Measurements from ENCODE around the gene KYNU. TPM values are rescaled to one million over a fixed set of nuclear protein-coding genes. Genes with fewer than 3 reads are reported as not detected.
A peak's percentile ranks its signal among the peaks of the same experiment; 100 is the strongest.

The KYNU gene
- total and polyA plus RNA-seq, 10 of the 15 experiments (the other 5 are each of a cell fraction or from before 2014, with no cell fraction given) = 31.3 to 101 (median 38.3) TPM

DNA sequence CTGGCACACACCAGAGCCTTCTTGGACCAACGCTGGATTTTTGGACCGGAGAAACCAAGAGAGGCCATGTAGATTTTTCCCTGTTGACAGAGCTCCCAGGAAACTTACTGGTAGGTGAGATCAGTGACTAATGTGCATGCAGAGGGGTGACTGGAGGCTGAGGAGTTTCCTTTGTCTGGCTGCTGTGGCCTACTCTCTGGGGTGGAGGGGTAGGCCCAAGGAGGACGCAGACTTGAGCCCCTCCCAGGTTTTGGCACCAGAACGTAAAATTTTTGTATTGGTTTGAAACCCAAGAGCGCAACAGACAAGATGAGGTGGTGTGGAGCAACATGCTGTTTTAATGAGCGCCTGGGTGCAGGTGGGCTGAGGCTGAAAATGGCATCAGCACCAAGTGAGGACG, 59.2 kb downstream of the KYNU start:
- RAD21 ChIA-PET (ENCODE audit: unreplicated experiment) = no interaction called here
- Histone ChIP-seq H3K27ac (ENCODE audit: control insufficient read depth, insufficient read depth) (no peak overlapping the region), H3K79me2 (ENCODE audit: control insufficient read depth, insufficient read depth, low read length) (no peaks in the 10 kb centered on the region), H3K27me3 (replicated peaks in 1 of 2; ENCODE audit: control insufficient read depth in 2 of 2, insufficient read depth in 2 of 2, low read length in 1 of 2) (no peaks in the 10 kb centered on the region), H4K20me1 (ENCODE audit: control insufficient read depth, insufficient read depth) (no peaks in the 10 kb centered on the region), H3K4me2 (ENCODE audit: control insufficient read depth, insufficient read depth) (no peak overlapping the region), H3K36me3 (ENCODE audit: control insufficient read depth in 2 of 2, insufficient read depth in 2 of 2, low read length in 1 of 2) (peaks cover 0 to 2% of the 10 kb centered on the region in 2 experiments; a peak in 1 of 4 replicates), H3K9me3 (replicated peaks; ENCODE audit: control insufficient read depth, insufficient read depth, low read length) (no peaks in the 10 kb centered on the region), H2AFZ (ENCODE audit: control insufficient read depth, low read depth, low read length) (no peak overlapping the region), H3K4me3 (no peak overlapping the region), H3K9ac (ENCODE audit: control insufficient read depth, insufficient read depth, low read length) (no peak overlapping the region), H3K4me1 (ENCODE audit: control insufficient read depth, insufficient read depth, low read length) (no peaks in the 10 kb centered on the region)
- over 99% methylated on average over 7 of the region's 7 CpGs for WGBS (ENCODE audit: insufficient coverage, insufficient replicate concordance, low lambda C conversion rate, missing lambda C conversion rate)
- FAIRE-seq (no peak), DNase-seq (ENCODE audit: low read depth, low spot score) (no peak), ATAC-seq (no peak)
- TF ChIP-seq CHD1 (IDR thresholded peaks at IDR 0.05; ENCODE audit: low read depth, low read length) = no peak
- SMC1A ChIA-PET (ENCODE audit: uncharacterized antibody, unreplicated experiment) = no interaction called here
- no TSS peak for BruUV-seq (replicated peaks)
- intact Hi-C loops (cut with micrococcal nuclease; ENCODE audit: unreplicated experiment) = no loop called here
- POLR2A ChIA-PET = interaction anchor here (1.0 kb wide), 1 partner anchor 21 kb away, joined by 3 read pairs; no protein-coding TSS in a partner anchor
- in situ Hi-C loops (cut with MboI) = no loop called here
- CTCF ChIA-PET = interaction anchor here (0.6 kb wide), 1 partner anchor 294 kb away, joined by 3 read pairs; no protein-coding TSS in a partner anchor

GRCh38 chr2:142937347-142937746, 59.9 kb downstream of the KYNU start:
- Histone ChIP-seq H3K27ac (ENCODE audit: control insufficient read depth, insufficient read depth) (no peak overlapping the region), H3K4me2 (ENCODE audit: control insufficient read depth, insufficient read depth) (no peak overlapping the region), H3K27me3 (replicated peaks in 1 of 2; ENCODE audit: control insufficient read depth in 2 of 2, insufficient read depth in 2 of 2, low read length in 1 of 2) (no peaks in the 10 kb centered on the region), H4K20me1 (ENCODE audit: control insufficient read depth, insufficient read depth) (no peaks in the 10 kb centered on the region), H3K4me1 (ENCODE audit: control insufficient read depth, insufficient read depth, low read length) (no peaks in the 10 kb centered on the region), H3K36me3 (ENCODE audit: control insufficient read depth in 2 of 2, insufficient read depth in 2 of 2, low read length in 1 of 2) (peaks cover 0 to 2% of the 10 kb centered on the region in 2 experiments; a peak in 1 of 4 replicates), H2AFZ (ENCODE audit: control insufficient read depth, low read depth, low read length) (no peak overlapping the region), H3K79me2 (ENCODE audit: control insufficient read depth, insufficient read depth, low read length) (no peaks in the 10 kb centered on the region), H3K9me3 (replicated peaks; ENCODE audit: control insufficient read depth, insufficient read depth, low read length) (no peaks in the 10 kb centered on the region), H3K4me3 (no peak overlapping the region), H3K9ac (ENCODE audit: control insufficient read depth, insufficient read depth, low read length) (no peak overlapping the region)
- DNase-seq (ENCODE audit: low read depth, low spot score) (no peak), ATAC-seq (peak; percentile 22; the same call in 2 of the 3 replicates), FAIRE-seq (no peak)
- BruUV-seq (replicated peaks) = no TSS peak
- ChIA-PET CTCF (interaction anchor here (0.6 to 0.8 kb wide), 2 partner anchors 294 to 296 kb away, joined by 3 to 4 read pairs; no protein-coding TSS in a partner anchor), SMC1A (ENCODE audit: uncharacterized antibody, unreplicated experiment) (interaction anchor here (1.8 to 4.1 kb wide), 2 partner anchors 10 to 22 kb away, joined by 8 to 28 read pairs; no protein-coding TSS in a partner anchor), POLR2A (interaction anchor here (0.6 to 1.0 kb wide), 2 partner anchors 22 to 81 kb away, joined by 3 read pairs; no protein-coding TSS in a partner anchor), RAD21 (ENCODE audit: unreplicated experiment) (no interaction called here)
- intact Hi-C loops (cut with micrococcal nuclease; ENCODE audit: unreplicated experiment) = no loop called here
- TF ChIP-seq EZH2 (IDR thresholded peaks at IDR 0.05; ENCODE audit: borderline replicate concordance, control insufficient read depth, low read depth, low read length) (no peak), CUX1 (IDR thresholded peaks at IDR 0.05; ENCODE audit: insufficient replicate concordance, low read depth, low read length) (no peak), TARDBP (IDR thresholded peaks at IDR 0.05; ENCODE audit: borderline replicate concordance) (no peak)
- TF ChIP-seq, protein P1, sequence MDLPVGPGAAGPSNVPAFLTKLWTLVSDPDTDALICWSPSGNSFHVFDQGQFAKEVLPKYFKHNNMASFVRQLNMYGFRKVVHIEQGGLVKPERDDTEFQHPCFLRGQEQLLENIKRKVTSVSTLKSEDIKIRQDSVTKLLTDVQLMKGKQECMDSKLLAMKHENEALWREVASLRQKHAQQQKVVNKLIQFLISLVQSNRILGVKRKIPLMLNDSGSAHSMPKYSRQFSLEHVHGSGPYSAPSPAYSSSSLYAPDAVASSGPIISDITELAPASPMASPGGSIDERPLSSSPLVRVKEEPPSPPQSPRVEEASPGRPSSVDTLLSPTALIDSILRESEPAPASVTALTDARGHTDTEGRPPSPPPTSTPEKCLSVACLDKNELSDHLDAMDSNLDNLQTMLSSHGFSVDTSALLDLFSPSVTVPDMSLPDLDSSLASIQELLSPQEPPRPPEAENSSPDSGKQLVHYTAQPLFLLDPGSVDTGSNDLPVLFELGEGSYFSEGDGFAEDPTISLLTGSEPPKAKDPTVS (IDR thresholded peaks at IDR 0.05; ENCODE audit: low read depth, low read length) = no peak
- in situ Hi-C loops (cut with MboI) = no loop called here
- 95% methylated on average over 3 of the region's 3 CpGs for WGBS (ENCODE audit: insufficient coverage, insufficient replicate concordance, low lambda C conversion rate, missing lambda C conversion rate)
